SU-DHL-6 (cell line): Measurements from ENCODE around the gene KIF18B.
A peak's percentile ranks its signal among the peaks of the same experiment; 100 is the strongest.

ENCODE experiments used
- H2AFZ ChIP-seq: fragments of 200-600 bp; sonication (generic); 2 replicates; pipeline ENCODE4 v1.6.1; 2014; ENCODE audit warnings: low read depth, mild to moderate bottlenecking, moderate library complexity, mixed read lengths, antibody characterized with exemption, low read length; ENCODE audit not compliant: severe bottlenecking
- H3F3A ChIP-seq: fragments of 200-600 bp; shearing (Covaris generic); 2 replicates; pipeline ENCODE4 v1.6.0; 2016; ENCODE audit warnings: antibody characterized with exemption, mild to moderate bottlenecking; ENCODE audit not compliant: insufficient read depth
- H3K27ac ChIP-seq: fragments of 200-600 bp; sonication (generic); 2 replicates; pipeline ENCODE4 v1.5.1; 2016; ENCODE audit warnings: low read depth, mild to moderate bottlenecking, low read length, moderate library complexity, mixed read lengths
- H3K27me3 ChIP-seq: fragments of 200-600 bp; sonication (generic), shearing (Covaris generic); 2 replicates; pipeline ENCODE4 v1.6.0; 2014; ENCODE audit warnings: mild to moderate bottlenecking, low read length
- H3K36me3 ChIP-seq: fragments of 200-600 bp; sonication (generic); 2 replicates; pipeline ENCODE4 v1.6.1; 2014; ENCODE audit warnings: mild to moderate bottlenecking, low read length, mixed read lengths
- H3K4me2 ChIP-seq: fragments of 300-600, 200-600 bp; shearing (Covaris generic), sonication (generic); 2 replicates; pipeline ENCODE4 v1.6.0; 2014; ENCODE audit warnings: low read length, low read depth, mild to moderate bottlenecking; ENCODE audit not compliant: poor library complexity, severe bottlenecking
- H3K4me3 ChIP-seq: fragments of 200-600 bp; sonication (generic); 2 replicates; pipeline ENCODE4 v1.5.1; 2014; ENCODE audit warnings: antibody characterized with exemption, low read length, mild to moderate bottlenecking, mixed read lengths; ENCODE audit not compliant: insufficient read depth, poor library complexity, severe bottlenecking
- H3K79me2 ChIP-seq: fragments of 200-600 bp; sonication (generic); 2 replicates; pipeline ENCODE4 v1.6.1; 2014; ENCODE audit warnings: mild to moderate bottlenecking, low read length, moderate library complexity; ENCODE audit not compliant: insufficient read depth
- H3K9ac ChIP-seq: fragments of 200-600 bp; sonication (generic); 2 replicates; pipeline ENCODE4 v1.7.0; 2014; ENCODE audit warnings: mild to moderate bottlenecking, low read length
- H3K9me2 ChIP-seq: fragments of 200-600 bp; sonication (generic); replicated peaks from 2 replicates; pipeline ENCODE4 v1.6.1; 2014; ENCODE audit warnings: low read length; ENCODE audit not compliant: insufficient read depth
- H3K9me3 ChIP-seq: fragments of 200-600 bp; sonication (generic); 2 replicates; pipeline ENCODE4 v1.6.1; 2014; ENCODE audit warnings: low read length, mixed read lengths; ENCODE audit not compliant: insufficient read depth
- H4K20me1 ChIP-seq: fragments of 200-600 bp; sonication (generic); 2 replicates; pipeline ENCODE4 v1.6.1; 2014; ENCODE audit warnings: low read depth, mild to moderate bottlenecking, antibody characterized with exemption, low read length, moderate library complexity, mixed read lengths
- EZH2phosphoT487 ChIP-seq: fragments of 200-600 bp; sonication (generic), shearing (Covaris generic); conservative IDR thresholded peaks from 2 replicates; pipeline ENCODE4 v1.6.1; 2018; ENCODE audit warnings: mild to moderate bottlenecking, antibody characterized with exemption, low read length, moderate library complexity, mixed read lengths
- TF ChIP-seq, protein P1 (sequence below): fragments of 200-600 bp; sonication (generic); IDR thresholded peaks from one replicate; pipeline ENCODE4 v1.5.1; 2017; ENCODE audit warnings: antibody characterized with exemption, mild to moderate bottlenecking, low read length, moderate library complexity; ENCODE audit not compliant: insufficient read depth, poor library complexity, severe bottlenecking

Gene KIF18B

DNA sequence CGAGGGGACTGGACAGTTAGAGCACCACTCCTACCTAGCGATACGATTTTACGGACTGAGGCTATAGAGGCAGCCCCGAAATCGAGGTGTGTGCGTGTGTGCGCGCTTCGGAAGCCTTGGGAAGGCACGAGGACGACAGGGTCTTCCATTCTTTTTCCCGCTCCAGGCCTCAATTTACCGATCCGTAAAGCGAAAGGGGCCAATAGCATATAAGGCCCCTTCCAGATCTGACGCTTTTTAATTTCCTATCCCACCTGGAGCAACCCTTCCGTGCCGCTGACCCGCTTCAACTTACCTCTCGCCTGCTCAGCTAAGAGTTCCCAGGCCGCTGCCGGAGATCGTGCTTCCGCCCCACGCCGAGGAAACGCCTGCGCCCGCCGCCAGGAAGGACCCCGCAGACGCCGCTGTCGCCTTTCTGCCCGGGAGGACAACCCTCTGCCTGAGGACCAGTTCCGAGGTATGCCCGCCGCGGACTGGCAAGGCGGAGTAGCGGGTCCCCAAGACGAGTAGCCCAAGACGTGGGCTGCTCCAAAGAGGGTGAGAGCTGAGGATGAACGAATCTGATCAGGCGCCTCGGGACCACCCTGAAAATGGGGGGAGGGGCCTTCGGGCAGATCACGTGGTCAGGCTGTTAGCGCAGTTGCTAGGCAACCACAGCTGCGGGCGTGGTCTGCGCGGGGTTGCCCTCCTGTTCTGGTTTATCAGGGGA is 48.3 kb downstream of the KIF18B start, which contains the start of gene EFTUD2:
Gene EFTUD2, minus strand, starts transcription at position 372 of the 709 bp plus-strand sequence. CDS start 4,924 bp downstream, outside the sequence.
- no peaks in the 10 kb centered on the region for H3K27me3 ChIP-seq
- no peaks in the 10 kb centered on the region; the same call in 1 of the 2 replicates for H3K36me3 ChIP-seq
- H4K20me1 ChIP-seq, result no peaks in the 10 kb centered on the region
- peak within 1 kb of the TSS; percentile 81 for H3K4me3 ChIP-seq
- H3K9ac ChIP-seq, result peak within 1 kb of the TSS; percentile 85
- peak within 1 kb of the TSS; percentile 53 for H2AFZ ChIP-seq
- H3K9me2 ChIP-seq, result no peaks in the 10 kb centered on the region
- H3K9me3 ChIP-seq, result no peaks in the 10 kb centered on the region
- H3K4me2 ChIP-seq, result peak within 1 kb of the TSS; percentile 71
- H3K79me2 ChIP-seq, result peaks cover 46% of the 10 kb centered on the region
- TF ChIP-seq EZH2phosphoT487, result no peak
- TF ChIP-seq, protein P1, sequence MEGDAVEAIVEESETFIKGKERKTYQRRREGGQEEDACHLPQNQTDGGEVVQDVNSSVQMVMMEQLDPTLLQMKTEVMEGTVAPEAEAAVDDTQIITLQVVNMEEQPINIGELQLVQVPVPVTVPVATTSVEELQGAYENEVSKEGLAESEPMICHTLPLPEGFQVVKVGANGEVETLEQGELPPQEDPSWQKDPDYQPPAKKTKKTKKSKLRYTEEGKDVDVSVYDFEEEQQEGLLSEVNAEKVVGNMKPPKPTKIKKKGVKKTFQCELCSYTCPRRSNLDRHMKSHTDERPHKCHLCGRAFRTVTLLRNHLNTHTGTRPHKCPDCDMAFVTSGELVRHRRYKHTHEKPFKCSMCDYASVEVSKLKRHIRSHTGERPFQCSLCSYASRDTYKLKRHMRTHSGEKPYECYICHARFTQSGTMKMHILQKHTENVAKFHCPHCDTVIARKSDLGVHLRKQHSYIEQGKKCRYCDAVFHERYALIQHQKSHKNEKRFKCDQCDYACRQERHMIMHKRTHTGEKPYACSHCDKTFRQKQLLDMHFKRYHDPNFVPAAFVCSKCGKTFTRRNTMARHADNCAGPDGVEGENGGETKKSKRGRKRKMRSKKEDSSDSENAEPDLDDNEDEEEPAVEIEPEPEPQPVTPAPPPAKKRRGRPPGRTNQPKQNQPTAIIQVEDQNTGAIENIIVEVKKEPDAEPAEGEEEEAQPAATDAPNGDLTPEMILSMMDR, result no peak
- H3K27ac ChIP-seq, result peak within 1 kb of the TSS; percentile 79
- no peaks in the 10 kb centered on the region for H3F3A ChIP-seq

DNA sequence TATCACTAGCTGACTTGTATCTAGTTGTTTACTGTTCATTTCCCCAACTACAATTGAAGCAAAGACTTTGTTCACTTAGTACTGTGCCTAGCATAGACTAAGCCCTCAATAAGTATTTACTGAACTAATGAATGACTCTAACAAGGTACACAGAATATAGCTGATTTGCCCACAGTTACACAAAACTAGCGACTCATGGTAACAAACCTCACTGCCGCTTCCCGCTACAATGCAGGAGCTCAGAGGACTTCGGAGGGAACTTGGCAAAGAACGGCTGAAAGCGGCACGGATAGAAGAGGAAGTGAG is 48.9 kb downstream of the KIF18B start:
- Histone ChIP-seq H3K9me2 (no peaks in the 10 kb centered on the region), H2AFZ (peak overlapping the region; percentile 53), H4K20me1 (no peaks in the 10 kb centered on the region), H3K9me3 (no peaks in the 10 kb centered on the region), H3K9ac (peak overlapping the region; percentile 85), H3K4me2 (peak overlapping the region; percentile 71), H3F3A (no peaks in the 10 kb centered on the region), H3K4me3 (peak overlapping the region; percentile 81), H3K27ac (peak overlapping the region; percentile 79), H3K36me3 (no peaks in the 10 kb centered on the region; the same call in 1 of the 2 replicates), H3K79me2 (peaks cover 46% of the 10 kb centered on the region), H3K27me3 (no peaks in the 10 kb centered on the region)
- TF ChIP-seq EZH2phosphoT487, result no peak
- TF ChIP-seq, protein P1, result no peak

DNA sequence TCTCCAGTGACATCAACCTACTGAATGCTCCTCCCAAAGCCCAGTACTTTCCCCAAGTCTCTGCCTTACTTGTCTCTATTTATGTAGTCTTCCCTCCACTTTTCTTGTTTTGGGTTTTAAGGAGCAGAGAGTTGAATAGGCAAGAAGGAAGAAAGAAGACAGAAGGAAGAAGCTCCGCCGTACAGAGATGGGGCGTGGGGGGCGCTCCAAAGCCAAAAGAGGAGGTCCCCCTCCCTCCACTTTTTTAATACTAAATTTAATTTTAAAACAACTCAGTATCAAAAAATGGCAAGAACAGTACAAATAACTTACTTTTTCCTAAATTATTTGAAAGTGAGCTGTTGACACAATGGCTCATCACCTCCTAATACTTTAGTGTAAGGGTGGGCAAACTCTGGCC is 52.9 kb downstream of the KIF18B start:
- Histone ChIP-seq H3F3A (no peaks in the 10 kb centered on the region), H3K4me3 (no peak overlapping the region), H3K27ac (no peak overlapping the region), H3K27me3 (no peaks in the 10 kb centered on the region), H3K9me2 (no peaks in the 10 kb centered on the region), H3K9me3 (no peaks in the 10 kb centered on the region), H2AFZ (no peak overlapping the region), H3K9ac (no peak overlapping the region), H3K79me2 (peaks cover 74% of the 10 kb centered on the region), H4K20me1 (no peaks in the 10 kb centered on the region), H3K36me3 (peaks cover 2% of the 10 kb centered on the region; the same call in 1 of the 2 replicates), H3K4me2 (no peak overlapping the region)
- TF ChIP-seq, protein P1, result no peak
- TF ChIP-seq EZH2phosphoT487, result no peak
